Tongue (tissue), 2 donors: ENCODE data around the gene SNED1. TPM values are rescaled to one million over a fixed set of nuclear protein-coding genes. Genes with fewer than 3 reads are reported as not detected.

ENCODE experiments used
- DNase-seq: peaks from one replicate; pipeline ENCODE4 v3.0.0-alpha.2; 2015
- total RNA-seq: library from RNA; depleted of rRNA; stranded (reverse); fragments of >200 nt; gene quantifications from one replicate; pipeline ENCODE4 v1.2.3, GENCODE V29; 2014

The SNED1 gene
- total RNA-seq, 1 donor from 2014 or later = 15.0 TPM

DNA sequence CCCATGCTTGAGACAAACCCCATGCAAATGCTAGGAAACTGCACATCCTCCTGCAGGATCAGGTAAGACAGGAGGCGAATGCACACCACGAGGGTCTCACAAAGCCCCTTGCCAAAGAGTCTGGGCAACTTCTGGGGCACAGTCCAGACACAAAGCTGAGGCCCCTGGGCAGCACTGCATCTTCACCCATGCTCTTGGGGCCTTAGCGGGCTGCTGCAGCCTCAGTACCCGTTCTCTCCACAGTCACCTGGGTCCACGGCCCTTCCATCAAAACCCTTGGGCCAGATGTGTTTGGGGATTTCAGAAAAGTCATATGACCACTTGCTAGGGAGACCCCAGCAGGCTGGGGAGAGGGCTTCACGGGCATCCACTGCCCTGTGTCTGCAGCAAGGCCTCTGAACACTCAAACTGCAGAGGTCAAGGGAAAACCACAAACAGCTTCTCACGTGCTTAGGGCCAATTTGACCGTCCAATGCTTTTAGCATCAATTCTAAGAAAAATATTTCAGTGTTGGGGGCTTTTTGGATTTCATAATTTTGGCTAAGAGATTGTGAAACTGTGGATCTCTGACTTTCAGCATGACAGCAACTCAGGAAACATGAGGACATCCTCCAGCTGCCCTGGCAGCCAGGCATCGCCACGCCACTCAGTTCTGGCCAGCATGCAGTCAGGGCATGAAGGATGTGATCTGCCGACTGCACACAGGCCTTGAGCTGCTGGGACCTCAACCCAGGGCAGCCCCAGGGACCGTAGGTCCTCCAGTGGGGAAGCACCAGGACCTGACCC is 130.9 kb downstream of the SNED1 start:
- DNase-seq = no peak

- no peak for DNase-seq
These were observed 131.9 kb downstream of the SNED1 start for GRCh38 chr2:241130316-241130715.

GRCh38 chr2:241131531-241131930 is 133.1 kb downstream of the SNED1 start:
- no peak for DNase-seq

DNA sequence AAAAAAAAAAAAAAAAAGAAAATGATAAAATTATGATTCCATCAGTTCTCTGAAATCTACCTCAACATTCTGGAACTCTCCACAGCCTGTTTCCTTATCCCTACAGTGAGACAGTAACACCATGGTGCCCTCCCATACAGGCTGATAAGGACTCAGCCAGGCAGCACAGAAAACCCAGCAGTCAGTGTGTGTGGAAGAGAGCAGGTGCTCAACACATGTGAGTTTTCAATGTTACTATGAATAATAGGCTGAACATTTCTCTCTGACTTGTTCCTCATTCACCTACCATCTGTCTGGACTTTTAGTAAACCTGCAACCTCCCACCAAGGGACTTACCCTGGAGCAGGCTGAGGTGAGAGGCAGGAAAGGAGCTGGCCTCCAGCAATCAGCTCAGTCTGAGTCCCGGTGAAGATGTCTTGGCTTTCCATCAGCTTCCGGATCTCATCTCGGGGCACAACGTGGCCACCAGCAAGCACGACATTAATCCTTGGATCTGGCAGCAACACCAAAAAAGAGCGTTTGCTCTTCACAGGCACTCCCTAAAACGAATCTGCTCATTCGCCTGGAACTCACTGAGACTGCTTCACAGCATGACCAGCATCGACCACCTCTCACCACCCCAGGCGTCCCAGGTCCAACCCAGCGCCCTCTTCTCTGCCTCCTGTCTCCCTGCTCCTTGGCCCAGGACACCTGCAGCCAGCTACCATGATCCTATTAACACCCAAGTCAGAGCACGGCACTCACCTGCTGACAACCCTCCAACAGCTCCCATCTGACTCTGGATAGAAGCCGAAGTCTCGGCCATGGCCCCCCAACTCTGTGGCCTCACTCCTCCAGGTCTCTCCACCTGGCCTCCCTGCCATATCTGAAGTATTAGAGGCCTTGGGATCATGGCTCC is 134.4 kb downstream of the SNED1 start:
- DNase-seq = no peak

GRCh38 chr2:241133436-241133820 is 135.0 kb downstream of the SNED1 start:
- no peak for DNase-seq

- no peak for DNase-seq
These were observed 136.3 kb downstream of the SNED1 start for GRCh38 chr2:241134711-241135110.

GRCh38 chr2:241135737-241136136 is 137.3 kb downstream of the SNED1 start:
- DNase-seq = no peak

GRCh38 chr2:241136191-241136590 is 137.8 kb downstream of the SNED1 start:
- DNase-seq = no peak

DNA sequence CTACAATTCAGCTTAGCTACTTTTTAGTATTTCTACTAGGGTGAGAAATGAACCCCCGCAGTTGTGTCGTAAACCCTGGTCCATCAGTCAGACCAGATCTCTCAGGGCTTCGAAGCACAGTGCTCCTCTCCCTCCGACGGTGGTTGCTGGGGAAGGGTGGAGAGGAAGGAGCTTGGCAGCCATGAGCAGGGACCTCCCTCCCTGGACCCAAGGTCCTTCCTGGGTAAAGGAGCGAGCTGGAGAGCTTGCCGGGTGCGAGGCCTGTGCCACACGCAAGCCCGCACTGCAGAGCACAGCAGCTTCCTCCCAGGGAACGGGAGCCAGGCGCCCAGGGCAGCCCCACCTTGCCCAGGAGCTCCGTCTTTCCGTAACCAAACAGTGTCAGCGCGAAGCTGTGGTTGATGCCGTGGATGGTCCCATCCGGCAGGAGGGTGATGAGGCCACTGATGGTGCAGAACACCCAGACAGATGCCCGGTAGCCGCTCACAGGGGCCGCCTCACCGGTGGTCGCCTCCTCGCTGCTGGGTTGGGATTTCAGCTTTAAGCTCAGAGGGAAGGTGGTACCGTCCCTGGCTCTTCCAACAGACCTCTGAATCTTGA is 138.3 kb downstream of the SNED1 start:
- no peak for DNase-seq

DNA sequence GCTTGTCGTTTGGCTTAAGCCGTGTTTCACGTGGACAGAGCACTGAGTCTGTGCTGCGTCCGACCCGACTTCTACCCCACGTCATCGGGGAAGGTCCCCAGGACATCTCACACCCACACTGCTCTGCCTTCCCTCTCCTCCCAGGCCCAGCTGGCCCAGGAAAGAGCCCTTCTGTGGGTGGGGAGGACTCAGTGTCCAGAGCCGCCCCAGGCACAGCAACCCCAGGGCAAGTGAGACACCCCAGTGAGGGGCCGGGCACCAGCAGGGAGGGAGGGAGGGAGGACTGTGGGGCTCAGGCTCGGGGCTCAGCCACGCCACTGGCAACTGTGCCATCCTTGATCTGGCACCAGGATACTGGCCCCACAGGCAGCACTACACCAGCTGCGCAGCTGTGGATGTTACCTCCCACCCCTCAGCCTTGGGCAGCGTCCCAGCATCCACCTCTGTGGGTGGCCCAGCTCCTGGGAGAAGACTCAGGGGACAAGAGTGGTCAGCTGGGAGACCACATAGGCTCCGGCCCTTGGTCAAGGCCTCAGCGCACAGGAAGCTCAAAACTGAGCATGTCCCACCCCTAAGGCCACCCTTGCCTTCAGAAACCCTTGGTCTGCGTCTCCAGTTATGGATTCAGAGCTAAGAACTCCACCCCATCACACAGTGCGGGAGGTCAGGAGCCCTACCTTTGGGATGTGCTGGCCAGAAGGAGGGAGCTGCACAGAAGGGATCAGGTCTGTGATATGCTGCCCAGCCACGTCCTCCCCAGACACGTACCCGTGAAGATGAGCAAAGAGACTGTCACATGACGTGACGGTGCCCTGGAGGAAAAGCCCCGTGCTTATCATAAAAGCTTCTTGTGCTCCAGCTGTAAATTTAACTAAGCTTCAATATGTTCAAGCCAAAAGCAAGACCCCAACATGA is 139.1 kb downstream of the SNED1 start:
- DNase-seq = no peak

- no peak for DNase-seq
These were observed 140.1 kb downstream of the SNED1 start for GRCh38 chr2:241138471-241138870.

DNA sequence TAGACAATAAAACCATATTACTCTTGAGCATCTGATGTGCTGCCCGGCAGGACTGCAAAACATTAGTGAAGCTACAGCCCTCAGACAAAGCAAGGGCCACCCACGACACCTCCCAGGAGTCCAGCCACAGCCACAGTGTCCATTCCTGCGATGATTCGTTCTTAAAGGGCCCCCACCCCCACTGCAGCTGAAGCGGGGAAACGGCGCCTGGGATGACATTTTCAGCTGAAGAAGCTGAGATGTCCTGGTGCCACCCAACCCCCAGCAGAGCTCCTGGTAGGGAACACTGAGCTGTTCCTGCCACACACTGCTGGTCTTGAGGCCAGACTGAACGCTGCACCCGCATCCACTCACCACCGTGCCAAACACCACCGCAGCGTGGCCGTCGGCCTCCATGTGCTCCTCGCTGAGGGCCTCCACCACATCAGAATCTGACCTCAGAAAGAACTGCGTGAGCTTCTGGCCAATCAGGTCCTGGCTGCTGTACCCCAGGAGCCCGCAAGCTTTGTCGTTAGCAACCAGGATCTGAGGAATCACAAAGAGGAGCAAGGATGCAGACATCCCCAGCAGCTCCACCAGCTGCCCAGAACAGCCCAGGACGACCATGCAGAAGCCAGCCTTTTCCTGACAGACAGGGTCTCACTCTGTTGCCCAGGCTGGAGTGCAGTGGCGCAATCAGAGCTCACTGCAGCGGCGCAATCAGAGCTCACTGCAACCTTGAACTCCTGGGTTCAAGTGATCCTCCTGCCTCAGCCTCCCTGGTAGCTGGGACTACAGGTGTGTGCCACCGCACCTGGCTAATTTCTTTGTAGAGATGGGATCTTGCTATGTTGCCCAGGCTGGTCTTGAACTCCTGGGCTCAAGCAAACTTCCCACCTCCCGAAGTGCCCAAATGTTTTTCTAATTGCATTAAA is 141.4 kb downstream of the SNED1 start:
- DNase-seq = no peak

DNA sequence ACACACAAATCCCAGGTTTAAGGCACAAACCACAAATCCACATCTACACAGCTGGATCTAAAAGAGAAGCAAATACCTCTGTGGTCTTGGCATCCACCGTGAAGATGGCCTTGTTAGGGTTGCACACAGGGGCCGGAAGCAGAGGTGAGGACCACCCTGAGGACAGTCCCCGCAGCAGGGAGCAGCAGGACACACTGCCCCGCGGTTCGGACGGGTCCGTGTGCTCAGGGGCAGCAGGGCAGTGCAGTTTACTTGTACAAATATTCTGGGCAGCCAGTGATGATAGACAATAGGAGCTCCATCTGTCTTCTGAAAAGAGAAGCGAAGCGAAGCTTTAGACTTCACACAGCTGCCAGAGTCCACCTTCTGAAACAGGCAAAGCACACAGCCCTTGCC is 142.0 kb downstream of the SNED1 start:
- no peak for DNase-seq

DNA sequence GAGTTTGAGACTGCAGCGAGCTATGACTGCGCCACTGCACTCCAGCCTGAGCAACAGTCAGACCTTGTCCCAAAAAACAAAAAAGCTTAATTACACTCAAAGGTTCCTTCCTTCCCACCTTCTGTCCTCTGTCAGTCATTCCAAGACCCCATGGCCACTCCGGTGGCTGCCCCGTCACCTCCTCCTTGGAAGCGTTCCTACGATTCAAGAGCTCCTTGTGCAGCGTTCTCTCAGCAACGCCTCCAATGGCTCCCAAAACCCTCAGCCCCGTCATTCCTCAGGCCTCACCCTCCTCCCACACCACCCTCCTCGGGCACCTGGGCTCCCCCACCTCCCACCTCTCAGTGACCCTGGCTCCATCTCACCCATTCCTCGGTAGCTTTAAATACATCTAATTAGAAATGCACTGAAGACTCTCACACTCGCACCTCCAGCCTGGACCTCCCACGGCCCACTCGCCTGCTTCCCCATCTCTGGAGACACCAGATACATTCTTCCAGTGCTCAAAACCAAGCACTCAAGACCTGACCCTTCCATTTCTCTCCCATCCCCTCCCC is 142.9 kb downstream of the SNED1 start:
- no peak for DNase-seq

GRCh38 chr2:241142063-241142462 is 143.6 kb downstream of the SNED1 start:
- DNase-seq = no peak

GRCh38 chr2:241142593-241142992 is 144.2 kb downstream of the SNED1 start:
- DNase-seq = no peak
